ENCODE data around the gene AP1B1.

AP1B1 gene

DNA sequence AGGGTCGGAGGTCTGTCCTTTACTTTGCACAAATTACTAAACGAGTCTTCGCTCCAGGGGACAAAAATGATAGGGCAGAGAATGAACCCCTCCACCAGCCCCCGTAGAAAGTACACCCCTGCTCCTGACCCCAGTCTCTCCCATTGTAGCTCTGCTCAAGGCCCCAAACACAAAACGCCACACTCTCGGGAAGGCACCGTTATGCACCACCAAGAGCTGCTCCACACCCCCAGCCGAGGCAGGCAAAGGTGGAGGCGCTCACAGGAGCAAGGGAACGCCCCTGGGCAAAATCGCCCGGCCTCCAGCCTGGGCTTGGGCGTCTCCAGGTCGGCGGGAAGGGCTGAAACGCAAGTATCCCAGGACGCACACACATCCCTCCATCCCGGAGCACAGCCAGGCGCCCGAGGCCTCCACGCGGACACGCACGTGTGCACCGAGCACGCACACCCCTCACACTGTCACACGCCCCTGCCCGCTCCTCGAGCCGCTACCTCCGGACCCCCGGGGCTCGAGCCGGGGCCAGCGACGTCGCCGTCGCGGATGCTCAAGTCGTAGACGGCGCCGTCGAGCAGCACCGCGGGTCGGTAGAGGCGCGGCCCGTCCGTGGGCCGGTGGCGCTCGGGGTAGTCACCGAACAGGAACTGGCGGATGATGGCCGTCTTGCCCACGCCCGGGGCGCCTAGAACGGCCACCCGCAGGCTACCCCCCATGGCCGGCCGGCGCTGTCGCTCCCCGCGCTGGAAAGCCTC is 73.7 kb downstream of the AP1B1 start:
- no peak for DNase-seq (ENCODE audit: low read depth in 2 of 2, low spot score in 1 of 2)

DNA sequence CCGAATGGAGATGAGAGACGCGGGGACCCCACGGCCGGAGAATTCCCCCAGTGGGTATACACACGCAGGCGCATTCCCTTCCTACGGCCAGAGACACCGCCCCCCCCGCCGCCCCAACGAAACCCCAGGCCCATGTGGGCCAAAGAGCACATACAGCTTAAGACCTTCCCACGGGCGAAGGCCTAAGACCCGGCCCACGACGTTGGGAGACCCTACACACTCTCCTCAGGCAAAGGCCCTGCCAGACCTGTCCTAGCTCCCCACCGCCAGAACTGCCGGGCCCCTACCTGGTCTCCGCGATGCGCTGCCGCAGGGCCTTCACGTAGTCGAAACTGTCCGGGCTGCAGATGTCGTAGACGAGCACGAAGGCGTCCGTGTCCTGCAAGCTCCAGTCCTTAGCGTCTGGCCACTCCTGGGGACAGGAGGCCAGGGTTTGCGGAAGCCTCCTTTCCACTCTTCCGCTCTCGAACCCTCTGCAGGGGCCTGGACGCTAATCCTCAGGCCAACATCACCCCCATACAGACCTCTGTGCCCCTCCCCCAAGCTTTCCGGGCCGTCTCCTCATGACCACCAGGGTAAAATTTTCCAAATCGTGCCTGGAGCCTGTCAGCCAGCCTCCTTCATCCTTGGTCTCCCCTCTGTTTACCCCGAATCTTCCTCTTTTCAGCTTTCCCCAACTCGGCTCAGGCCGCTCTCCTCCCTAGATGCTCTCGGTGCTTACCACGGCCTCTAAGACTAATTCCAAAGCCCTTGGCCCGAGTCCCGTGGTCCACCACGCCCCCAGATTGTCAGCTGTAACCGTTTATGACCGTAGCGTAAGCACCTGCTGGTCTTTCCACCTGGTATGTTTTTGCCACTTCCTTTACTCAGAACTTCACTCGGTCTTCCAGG is 74.5 kb downstream of the AP1B1 start:
- no peak for DNase-seq (ENCODE audit: low read depth in 2 of 2, low spot score in 1 of 2)

DNA sequence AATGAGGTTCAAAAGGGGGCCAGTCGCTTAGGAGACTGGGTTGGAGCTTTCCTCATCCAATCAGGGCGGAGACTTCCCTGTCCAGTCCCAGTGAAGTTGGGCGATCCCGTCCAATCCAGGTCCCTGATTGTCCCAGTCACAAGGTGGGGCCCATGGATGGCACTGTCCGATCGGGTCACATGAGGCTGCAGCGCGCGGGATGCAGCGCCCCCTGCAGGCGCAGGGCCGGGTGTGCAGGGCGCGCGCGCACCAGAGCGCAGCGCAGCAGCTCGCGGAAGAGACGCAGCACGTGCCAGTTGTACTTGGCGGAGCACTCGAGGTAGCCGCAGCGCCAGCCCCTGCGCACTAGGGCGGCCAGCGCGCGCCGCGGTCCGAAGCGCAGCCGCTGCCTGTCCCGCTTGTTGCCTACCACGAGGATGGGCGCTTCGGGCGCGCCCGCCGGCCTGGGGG is 75.2 kb downstream of the AP1B1 start:
- no peak for DNase-seq (ENCODE audit: low read depth in 2 of 2, low spot score in 1 of 2)

DNA sequence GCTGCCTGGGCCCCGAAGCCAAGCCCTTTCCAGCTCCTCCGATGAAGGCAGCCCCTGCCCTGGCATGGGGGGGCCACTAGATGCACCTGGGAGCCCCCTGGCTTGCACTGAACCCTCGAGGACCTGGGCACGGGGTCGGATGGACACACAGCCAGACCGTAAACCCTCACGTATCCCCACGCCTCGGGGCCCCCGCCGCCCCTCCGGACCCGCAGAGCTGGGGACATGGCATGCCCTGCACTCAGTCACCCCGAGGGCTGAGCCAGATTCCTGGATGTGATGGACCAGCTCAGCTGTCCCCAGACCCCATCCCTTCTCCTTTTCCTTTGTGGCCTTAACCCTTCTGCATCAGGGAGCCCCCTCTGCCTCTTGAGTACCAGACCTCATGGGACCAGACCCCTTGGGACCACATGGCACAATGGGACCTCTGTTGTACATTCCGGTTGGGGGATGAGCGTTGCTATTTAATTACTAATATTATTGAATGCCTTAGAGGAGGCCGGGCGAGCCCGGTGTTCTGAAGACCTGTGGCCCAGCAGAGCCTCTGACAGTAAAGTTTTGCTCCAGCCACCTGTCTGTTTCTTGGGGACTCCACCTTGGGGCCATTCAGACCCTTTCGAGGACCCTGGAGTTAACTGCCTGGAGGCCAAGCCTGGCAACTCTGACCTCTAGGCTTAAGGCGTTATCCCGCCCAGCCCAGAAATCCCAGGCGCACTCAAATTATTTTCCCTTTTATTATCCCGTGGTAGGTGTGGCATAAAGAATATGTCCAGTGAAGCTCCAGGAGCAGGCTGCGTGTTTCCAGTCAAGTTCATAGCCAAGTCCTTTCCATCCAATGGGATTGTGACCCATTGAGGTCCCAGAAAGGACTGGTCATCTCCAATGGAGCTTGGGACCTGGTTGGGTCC is 75.9 kb downstream of the AP1B1 start:
- DNase-seq (ENCODE audit: low read depth in 2 of 2, low spot score in 1 of 2): no peak

DNA sequence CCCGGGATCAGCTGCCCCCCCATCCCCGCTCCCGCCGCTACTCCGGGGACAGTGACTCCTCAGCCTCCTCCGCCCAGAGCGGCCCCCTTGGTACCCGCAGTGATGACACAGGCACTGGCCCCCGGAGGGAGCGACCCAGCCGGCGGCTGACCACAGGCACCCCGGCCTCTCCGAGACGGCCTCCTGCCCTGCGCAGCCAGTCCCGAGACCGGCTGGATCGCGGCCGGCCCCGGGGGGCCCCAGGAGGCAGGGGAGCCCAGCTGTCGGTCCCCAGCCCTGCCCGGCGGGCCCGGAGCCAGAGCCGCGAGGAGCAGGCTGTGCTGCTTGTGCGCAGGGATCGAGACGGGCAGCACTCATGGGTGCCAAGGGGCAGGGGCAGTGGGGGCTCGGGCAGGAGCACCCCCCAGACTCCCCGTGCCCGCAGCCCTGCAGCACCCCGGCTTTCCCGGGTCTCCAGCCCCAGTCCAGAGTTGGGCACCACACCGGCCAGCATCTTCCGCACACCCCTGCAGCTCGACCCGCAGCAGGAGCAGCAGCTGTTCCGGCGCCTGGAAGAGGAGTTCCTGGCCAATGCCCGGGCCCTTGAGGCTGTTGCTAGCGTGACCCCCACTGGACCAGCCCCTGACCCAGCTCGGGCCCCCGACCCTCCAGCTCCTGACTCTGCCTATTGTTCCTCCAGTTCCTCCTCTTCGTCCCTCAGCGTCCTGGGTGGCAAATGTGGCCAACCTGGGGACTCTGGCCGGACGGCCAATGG is 76.7 kb downstream of the AP1B1 start:
- DNase-seq (ENCODE audit: low read depth in 2 of 2, low spot score in 1 of 2): no peak

DNA sequence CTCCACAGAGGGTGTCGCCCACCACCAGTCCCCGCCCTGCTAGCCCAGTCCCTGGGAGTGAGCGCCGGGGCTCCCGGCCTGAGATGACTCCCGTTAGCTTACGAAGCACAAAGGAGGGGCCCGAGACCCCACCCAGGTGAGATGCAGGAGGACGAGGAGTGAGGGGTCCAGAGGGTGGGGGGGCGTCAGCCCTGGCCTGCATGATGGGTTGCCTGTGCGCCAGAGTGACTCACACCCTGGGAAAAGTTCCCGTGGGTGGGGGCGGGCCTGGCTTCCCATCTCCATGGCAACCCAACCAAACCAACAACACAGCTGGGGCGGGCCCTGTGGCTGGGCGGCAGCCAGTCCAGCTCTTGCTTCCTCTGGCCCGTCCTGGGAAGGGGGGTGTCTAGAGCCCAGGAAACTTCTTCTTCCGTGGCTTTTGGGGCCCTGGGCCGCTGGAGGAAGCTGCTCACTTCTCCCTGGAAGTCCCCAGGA is 77.5 kb downstream of the AP1B1 start:
- peak; percentile 16 to 52 for DNase-seq (ENCODE audit: low read depth in 2 of 2, low spot score in 1 of 2)

DNA sequence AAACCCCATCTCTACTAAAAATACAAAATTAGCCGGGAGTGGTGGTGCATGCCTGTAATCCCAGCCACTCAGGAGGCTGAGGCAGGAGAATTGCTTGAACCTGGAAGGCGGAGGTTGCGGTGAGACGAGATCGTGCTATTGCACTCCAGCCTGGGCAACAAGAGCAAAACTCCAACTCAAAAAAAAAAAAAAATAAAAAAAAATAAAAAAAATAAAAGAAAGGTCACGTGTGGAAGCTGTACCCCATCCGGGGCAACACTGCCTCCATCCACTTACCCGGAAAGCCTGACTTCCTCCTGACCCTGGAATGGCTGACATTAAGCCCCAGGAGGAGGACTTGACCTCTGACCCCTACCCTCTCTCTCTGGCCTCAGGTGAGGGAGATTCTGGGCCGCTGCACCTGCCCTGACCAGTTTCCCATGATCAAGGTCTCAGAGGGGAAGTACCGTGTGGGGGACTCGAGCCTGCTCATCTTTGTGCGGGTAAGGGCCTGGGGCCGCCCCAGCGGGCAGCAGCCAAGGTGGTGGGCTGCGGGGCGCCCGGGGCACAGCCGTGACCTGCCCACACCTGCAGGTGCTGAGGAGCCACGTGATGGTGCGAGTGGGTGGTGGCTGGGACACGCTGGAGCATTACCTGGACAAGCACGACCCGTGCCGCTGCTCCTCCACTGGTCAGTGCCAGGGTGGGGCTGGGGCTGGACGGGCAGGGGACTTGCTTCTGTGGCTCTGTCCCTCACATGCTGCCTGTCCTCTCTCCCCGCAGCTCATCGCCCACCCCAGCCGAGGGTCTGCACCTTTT is 78.1 kb downstream of the AP1B1 start:
- no peak for DNase-seq (ENCODE audit: low read depth in 2 of 2, low spot score in 1 of 2)

DNA sequence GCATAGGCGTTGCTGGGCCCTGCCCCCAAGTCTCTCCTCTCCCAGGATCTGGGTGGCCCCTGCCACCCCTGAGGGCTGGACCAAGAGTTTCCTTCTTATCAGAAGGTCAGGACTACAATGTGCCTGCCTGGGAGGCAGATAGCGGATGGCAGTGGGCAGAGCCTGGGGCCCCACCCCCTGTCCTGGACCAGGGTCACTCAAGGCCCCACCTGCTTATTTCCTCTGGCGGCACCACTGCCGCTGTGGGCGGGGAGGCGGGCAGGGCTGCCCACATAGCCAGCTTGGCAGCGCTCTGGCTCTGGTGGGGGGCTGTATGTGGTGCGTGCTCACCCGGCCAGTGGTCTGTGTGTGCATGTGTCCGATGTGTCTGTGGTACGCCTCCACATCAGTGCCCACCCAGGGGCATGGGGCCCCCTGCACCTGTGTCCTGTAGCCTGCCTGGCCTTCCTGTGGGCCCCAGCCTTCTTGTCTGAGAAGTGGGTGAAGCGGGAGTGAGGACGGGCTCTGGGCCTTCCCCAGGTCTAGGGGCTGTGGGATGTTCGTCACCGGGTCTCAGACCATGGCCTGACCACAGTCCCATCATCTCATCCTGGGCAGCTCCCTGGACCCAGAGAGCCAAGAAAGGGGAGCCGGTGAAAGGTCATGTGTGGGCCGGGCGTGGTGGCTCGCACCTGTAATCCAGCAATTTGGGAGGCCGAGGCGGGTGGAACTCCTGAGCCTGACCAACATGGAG is 78.9 kb downstream of the AP1B1 start:
- no peak for DNase-seq (ENCODE audit: low read depth in 2 of 2, low spot score in 1 of 2)

DNA sequence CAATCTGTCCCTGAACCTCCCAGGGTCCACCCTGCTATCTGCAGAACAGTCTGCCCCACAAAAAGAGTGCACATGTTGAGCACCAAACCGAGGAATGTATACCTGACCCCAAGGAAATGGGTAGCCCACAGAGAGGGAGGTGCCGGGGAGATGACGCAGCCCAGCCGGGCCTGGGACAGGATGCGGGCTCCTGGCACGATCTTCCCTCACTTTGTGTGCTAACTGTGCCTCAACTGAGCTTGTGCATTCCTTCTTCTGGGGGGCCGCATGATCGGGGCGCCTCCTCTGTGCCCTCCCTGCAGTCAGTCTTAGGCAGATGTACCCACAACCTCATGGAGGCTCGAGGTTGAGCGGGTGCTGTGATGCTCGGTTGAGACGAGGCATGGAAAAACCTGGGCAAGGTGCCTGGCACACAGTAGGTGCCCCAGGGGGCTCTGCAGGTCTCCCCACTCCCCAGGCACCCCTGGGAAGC is 79.5 kb downstream of the AP1B1 start:
- no peak for DNase-seq (ENCODE audit: low read depth in 2 of 2, low spot score in 1 of 2)

DNA sequence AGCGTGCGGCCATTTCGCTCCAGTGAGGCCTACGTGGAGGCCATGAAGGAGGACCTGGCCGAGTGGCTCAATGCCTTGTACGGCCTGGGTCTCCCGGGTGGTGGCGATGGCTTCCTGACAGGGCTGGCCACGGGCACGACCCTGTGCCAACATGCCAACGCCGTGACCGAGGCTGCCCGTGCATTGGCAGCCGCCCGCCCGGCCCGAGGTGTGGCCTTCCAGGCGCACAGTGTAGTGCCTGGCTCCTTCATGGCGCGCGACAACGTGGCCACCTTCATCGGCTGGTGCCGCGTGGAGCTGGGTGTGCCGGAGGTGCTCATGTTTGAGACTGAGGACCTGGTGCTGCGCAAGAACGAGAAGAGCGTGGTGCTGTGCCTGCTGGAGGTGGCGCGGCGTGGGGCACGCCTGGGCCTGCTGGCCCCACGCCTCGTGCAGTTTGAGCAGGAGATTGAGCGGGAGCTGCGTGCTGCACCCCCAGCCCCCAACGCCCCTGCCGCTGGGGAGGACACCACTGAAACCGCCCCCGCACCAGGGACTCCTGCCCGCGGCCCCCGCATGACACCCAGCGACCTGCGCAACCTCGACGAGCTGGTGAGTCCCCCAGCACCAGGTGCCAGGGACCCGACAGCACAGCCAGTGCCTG is 80.1 kb downstream of the AP1B1 start:
- no peak for DNase-seq (ENCODE audit: low read depth in 2 of 2, low spot score in 1 of 2)

DNA sequence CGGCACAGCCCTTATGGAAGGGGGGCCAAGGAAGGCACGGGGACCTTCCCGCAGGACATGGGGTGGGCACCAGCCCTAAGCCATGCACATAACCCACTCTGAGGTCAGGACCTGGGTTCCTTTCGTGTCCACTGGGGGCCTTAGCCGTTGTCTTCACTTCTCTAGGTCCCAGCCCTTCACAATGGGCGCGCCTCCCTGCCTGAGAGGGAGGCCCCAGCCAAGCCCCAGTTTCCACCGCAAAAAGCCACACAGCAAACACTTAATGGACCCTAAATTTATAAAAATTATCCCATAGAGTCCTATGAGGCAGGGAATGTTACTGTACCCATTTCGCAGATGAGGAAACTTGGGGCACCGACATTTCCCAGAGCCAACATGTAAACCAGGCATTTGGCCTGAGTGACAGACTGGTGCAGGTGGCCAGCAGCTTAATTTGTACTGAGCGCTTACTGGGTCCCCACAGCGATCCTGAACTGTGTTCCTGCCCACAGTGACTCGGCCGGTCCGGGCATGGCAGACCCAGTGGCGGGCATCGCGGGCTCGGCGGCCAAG is 80.7 kb downstream of the AP1B1 start:
- no peak for DNase-seq (ENCODE audit: low read depth in 2 of 2, low spot score in 1 of 2)

DNA sequence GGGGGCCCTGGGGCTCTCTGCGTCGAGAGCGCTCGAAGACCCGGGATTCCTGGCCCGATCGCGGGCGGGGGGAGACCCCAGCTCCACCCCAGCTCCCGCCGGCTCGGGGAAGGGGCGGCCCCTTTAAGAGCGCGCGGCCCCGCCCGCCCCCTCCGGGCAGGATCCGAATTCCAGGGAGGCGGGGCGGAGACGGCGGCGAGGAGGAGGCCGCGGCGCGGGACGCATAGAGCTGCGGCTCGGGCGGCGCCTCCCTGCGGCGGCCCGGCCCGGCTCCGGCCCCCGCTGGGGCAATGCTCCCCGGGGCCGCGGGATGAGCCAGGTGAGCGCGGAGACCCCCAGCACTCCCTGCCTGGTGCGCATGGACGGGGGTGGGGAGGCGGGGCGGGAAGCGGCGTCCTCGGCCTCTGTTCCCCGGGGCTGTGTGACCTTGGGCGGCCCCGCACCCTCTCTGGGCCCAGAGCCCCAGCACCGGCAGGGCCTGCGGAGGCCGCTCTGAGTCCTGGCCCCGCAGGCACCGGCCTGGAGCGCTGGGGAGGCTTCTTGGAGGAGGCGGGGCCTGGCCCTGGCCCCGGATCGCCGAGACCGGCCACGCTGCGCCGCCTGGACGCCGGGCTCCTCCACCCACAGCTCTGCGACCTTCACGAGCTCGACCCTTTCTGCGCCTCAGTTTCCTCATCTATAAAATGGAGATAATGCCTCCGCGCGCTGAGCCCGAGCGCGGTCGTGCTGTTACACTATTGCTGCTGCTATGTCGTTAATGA is 81.4 kb downstream of the AP1B1 start:
- no peak for DNase-seq (ENCODE audit: low read depth in 2 of 2, low spot score in 1 of 2)

DNA sequence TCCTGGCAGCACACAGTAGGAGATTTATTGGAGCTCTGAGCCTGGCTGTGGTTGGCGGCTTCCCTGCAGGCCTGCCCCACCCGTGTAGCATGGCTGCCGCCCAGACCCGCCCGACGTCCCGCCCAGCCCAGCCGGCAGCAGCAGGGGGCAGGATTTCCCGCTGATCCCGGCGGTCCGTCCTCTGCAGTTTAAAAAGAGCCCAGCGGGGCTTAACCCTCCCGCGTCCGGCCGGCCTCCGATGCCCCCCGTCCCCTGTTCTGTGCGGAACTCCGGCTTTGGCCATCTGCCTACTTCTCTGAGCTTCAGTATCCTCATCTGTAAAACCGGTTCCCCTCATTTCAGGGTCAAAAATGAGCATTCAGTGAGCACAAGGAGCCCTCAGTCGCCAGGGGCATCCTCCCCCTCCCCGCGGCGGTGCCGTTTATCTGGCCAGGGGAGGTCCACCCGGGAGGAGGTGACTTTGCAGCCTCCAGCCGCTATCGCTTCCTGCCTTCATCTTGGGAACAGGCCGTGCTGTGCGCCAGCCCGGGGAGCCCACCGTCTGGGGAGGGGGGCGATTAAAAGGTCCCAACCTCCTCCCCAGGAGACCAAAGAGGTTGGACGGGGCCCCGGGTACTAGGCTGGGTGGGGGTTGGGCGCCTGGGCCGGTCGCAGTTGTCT is 82.1 kb downstream of the AP1B1 start, which contains the start of gene GAS2L1:
Gene GAS2L1, plus strand, starts transcription at position 476 of the 660 bp plus-strand sequence. CDS start 1,456 bp downstream, outside the sequence.
- no peak for DNase-seq (ENCODE audit: low read depth in 2 of 2, low spot score in 1 of 2)

DNA sequence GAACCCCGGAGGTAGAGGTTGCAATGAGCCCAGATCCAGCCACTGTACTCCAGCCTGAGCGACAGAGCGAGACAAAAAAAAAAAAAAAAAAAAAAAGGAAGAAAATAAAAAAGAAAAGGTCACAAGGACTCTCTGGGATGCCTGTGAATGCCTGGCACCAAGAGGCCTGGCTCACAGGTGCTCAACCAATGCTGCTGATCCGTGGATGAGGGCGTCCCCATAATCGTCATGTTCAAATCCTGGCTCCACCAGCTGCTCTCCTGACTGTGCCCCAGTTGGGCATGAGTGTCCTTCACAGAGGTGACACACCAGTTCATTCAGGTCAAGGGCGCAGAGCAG is 82.6 kb downstream of the AP1B1 start:
- DNase-seq (ENCODE audit: low read depth in 2 of 2, low spot score in 1 of 2): no peak

DNA sequence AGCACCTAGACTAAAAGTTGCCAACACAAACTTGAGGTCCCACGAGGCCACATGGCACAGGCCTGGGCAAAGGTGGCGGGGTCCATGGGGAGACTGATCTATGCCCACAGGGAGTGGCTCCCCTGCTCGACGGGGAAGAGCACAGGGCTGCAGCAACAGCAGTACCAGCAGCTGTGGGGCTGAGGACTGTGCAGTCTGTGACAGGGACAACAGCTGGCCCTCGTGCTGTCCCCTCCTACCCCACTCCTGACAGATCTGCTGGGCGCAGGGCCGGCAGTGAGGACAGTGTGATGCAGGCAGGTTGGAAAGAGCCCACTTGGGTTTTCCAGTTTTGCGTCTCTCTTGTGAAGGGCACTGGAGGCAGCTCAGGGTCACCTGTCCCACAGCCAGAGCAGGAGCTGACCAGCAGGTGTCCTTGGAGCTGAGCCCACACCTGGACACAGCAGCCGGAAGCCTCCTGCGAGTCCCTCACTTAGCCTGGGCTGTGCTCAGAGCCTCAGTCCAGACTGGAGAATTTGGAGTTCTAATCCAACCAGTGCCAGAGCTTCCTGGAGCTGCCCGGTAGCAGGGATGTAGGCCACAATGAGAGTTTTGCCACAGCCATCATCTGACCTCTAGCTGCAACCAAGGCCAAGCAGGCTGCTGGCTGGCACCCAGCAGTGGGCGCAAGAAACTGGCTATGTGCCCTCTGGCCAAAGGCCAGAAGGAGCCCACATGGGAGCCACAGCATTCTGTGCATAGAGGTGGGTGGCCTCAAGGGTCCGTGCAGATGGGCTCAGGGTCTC is 85.5 kb downstream of the AP1B1 start:
- no peak for DNase-seq (ENCODE audit: low read depth in 2 of 2, low spot score in 1 of 2)

DNA sequence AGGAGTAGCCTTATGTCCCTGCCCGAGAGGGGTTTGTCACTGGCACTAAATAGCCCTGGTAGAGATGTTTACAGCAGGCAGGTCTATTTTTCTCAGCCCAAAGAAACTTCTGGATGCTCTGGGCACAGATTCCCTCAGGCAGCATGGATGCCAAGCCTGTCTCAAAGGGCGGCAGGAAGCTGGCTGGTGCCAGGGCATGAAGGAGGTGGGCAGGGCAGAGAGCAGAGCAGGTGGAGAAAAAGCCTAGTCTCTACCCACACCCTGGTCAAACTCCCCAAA is 86.0 kb downstream of the AP1B1 start:
- no peak for DNase-seq (ENCODE audit: low read depth in 2 of 2, low spot score in 1 of 2)
